Activated T-cell treated with anti-CD3 and anti-CD28 coated beads for 4 hours (primary cell): ENCODE measurements around the gene TNFRSF12A.

Experiments
- DNase-seq: peaks from one replicate; pipeline ENCODE4 v3.0.0-alpha.2; 2020

The TNFRSF12A gene

DNA sequence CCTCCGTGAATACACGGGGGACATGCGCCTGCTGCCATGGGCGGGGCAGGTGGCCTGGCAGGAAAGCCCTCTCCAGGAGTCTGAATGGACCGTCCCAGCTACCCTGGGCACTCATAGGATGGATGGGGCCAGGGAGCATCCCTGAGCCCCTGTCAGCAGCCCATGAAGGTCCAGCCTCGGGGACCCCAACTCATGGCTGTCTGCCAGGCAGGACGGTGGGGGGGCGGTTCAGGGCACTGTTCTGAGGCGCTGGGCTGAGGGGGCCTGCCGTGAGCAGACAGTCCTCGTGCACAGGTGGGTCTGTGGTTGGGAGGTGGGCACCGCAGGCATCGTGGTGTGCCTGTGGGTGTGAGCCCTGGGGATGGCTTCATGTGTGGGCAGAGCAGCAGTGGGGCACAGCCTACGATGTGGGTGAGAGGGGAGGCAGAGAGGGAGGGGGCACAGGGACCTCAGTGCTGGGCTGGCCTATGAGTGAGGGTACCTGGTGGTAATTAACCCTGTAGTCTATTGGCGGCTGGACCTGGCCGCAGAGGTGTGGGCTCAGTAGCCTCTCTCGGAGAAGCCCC, 33.5 kb upstream of the TNFRSF12A start:
- DNase-seq, result no peak

DNA sequence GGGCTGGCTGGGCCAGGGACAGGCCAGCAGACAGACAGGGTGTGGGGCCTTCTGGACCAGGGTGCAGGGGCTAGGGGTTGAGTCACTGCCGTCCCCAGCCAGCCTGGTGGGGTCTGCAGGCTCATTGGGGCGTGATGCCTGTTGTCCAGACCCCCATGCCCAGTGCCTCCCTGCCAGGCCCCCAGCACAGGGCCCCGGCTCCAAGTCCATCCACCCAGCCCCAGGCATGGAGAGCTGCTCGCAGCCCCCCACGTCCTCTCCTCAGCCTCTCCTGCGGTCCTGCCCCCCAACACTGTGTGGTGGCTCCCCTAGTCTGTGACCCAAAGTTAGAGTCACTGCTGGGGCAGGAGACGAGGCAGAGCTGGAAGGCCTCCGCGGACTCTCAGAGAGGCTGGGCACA, 32.9 kb upstream of the TNFRSF12A start:
- no peak for DNase-seq

DNA sequence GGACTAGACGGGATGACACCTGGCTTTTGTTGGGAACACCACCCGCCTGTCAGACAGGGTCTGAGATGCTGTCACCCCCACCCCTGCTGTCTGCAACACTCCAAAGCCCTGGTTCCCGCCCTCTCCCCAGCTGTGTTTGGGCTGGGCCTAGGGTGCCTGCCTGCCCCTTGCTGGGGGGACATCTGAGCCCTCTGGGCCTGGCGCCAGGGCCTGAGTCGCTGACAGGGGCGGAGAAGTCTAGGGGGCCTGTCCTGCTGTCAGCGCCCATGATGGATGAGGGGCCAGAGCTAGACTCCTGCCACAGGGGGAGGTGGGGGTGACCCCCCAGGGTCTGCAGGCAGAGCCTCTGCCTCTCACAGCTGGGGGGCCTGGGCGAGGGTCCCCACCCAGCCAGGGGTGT, 32.3 kb upstream of the TNFRSF12A start:
- DNase-seq, result no peak

DNA sequence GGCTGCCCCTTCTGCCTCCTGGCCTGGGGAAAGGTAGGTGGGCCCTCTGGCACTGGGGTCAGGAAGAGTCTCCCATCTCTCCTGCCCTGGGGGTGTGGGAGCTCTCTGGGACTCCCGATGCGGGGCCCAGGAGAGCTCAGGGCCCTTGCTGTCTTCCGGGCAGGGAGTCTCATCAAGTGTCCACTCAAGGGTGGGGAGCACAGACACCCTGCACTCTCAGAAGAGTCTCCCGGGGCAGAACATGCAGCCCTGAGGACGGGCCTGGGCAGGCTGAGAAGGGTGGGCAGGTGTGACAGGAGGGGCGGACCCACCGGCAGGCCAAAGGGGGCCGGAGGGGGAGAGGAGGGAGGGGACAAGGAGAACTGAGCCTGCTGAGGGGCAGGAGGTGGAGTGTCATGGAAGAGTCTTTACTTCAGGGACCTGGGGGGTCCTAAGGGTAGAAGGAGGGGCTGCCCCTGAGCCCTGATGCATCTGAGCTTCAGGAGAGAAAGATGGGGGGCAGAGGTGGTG, 31.5 kb upstream of the TNFRSF12A start:
- no peak for DNase-seq

DNA sequence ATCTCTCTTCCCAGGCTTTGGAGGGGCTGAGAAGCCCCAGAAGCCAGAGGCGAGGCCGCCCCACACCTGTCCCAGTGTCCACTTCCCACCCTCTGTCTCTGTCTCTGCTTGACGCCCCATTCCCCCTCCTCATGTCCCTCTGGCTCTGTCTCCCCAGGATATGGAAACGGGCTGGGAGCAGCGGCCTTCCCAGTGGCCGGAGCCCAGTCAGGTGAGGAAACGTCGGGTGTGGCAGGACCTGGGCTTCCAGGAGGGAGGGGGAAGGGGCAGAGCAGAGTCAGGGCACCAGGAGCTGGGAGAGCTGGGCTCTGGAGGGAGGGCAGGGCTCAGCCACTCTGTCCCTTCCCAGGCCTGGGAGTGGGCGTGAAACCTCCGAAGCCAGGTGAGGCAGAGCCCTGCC, 29.3 kb upstream of the TNFRSF12A start:
- DNase-seq, result no peak

DNA sequence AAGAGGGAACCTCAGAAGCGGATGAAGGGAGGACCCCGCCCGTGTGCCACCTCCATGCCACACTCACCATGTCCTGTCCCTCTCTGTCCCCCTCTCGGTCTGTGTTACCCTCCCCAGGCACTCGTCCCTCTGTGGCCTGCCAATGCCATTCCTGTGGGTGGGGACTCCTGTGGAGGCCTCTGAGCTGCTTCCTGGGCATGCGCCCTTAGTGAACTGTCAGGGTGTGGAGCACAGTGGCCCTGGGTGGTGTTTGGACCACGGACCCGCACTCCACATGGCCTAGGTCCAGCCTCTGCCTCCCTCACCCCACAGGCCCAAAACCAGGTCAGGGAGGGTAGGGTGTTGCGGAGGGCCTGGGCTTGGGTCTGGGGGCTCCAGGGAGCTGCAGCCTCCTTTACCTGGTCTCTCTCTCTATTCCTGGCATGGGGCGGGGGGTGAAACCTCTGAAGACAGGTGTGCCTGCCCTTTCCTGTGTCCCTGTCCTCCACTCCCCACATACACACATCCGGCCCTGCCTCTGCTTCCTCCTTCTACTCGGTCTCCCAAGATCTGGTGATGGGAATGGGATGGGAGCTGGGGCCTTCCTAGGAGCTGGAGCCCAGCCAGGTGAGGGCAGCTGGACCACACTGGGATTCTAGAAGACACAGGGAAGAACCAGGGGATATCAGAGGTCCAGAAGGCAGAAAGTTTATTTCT, 28.5 kb upstream of the TNFRSF12A start:
- no peak for DNase-seq

DNA sequence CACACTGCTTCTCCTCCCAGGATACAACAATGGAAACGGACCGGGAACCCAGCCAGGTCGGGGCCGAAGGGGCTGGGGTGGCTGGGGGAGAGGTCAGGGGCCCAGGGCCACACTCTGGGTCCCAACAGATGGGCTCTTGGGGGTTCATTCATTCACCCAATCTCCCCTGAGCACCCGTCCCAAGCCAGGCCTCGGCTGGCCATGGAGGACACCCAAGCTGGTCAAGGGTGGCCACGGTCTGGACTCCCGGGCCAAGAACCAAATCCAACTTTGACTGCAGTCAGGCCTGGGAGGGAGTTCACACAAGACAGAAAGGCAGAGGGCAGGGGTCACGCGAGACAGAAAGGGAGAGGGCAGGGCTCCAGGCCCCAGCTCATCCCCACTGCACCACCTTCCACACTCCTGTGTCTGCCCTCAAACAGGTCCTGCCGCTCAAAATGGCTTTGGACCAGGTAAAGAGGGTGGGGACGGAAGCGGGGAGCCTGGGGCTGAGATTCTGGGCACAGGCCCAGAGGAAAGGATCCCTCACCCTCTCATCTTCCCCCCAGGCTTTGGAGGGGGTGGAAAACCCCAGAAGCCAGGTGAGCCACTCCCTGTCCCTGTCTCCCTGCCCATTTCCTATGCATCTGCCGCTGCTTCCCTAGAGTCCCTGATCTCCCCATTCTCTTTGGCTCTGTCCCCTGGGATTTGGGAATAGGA, 27.6 kb upstream of the TNFRSF12A start:
- DNase-seq, result no peak

DNA sequence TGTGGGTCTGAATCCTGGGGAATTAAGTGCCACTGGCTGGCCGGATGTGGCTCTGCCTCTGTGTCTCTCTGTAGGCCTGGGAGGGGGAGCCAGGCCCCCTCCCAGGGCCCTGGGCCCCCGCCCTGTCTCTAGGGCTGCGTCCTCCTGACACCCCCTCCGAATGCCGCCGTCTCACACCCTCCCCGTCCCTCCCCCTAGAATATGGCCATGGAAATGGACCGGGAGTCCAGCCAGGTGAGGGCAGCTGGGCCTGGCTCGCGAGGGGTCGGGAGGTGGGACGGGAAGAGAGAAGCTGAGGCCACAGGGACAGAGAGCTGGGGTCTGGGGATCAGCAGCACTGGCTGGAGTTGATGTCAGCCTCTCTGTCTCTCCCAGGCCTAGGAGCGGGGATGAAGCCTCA, 23.9 kb upstream of the TNFRSF12A start:
- DNase-seq, result no peak

DNA sequence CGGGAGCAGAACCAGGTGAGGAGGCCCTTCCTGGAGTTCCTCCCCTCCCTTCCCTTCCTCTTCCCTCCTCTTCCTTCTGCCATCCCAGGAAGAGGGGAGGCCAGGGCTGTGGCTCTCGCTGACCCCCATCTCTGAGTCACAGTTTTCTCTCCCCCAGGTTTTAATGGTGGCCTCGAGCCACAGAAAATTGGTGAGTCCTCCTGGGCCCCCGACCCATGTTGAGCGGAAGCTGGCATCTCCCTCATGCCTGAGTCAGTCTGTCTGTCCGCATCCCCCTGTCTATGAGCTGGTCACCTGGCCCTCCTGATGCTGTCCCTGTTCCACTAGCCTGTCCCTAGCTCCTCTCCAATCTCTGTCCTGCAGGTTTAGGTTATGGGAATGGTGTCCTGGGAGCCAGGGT, 20.2 kb upstream of the TNFRSF12A start:
- DNase-seq, result no peak

DNA sequence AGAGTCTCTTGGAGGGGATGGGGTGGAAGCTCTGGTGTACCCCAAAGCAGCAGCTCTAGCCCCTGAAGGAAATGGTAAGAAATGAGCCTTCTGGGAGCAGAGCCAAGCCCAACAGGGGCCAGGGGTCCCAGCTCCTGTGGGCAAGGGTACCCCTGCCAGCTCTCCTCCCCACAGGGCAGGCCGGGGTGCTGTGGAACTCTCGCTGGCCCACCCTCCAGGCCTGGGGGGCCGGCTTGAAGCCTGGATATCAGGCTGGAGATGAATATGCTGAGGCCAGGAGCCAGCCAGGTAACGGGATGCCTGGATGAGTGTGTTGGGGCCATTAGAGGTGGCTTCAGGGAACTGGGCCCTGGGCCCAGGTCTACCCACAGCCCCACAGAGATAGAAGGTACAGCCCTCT, 19.6 kb upstream of the TNFRSF12A start:
- DNase-seq, result no peak

DNA sequence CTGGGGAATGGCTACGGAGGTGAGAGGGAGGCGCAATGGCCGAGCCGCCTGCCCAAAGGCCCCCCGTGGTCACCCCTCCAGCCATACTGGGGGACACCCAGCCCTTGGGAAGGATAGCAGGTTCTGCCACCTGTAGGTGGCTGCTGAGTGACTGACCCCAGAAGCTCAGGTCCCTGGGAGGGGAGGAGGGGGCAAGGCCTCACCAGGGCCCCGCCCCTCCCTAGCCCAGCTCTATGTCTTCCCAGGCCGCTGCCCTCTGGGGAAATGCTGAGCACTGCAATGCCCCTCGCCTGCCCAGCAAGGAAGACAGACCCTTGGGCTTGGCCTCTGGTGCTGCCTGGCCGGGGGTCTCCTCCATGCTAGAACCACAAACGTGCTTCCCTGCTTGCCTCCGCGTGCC, 18.9 kb upstream of the TNFRSF12A start:
- no peak for DNase-seq

DNA sequence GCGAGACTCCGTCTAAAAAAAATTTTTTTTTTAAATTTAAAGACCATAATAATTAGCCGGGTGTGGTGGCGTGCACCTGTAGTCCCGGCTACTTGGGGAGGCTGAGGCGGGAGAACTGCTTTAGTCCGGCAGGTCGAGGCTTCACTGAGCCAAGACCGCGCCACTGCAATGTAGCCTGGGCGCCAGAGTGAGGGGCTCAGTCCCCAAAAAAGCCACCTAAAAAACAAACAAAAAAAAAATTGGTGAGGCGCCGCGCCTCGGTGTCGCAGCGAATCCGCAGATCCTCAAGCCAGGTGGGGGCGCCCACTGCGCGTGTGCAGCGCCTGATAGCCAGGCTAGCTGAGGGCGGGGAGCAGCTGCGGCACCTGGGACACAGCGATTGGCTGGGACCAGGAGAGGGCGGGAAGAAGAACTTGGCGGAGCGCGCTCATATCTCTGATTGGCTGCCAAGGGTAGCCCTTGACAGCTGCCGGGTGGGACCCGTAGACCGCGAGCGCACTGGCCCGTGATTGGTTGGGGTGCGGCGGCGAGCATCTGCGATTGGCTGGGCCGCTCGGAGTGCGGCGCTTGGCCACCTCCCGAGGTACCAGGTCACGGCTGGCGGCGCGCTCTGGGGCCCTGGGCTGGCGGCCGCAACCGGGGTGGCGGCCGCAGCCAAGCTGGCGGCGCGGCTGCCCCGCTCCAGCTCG, 16.4 kb upstream of the TNFRSF12A start:
- DNase-seq, result peak; percentile 88

DNA sequence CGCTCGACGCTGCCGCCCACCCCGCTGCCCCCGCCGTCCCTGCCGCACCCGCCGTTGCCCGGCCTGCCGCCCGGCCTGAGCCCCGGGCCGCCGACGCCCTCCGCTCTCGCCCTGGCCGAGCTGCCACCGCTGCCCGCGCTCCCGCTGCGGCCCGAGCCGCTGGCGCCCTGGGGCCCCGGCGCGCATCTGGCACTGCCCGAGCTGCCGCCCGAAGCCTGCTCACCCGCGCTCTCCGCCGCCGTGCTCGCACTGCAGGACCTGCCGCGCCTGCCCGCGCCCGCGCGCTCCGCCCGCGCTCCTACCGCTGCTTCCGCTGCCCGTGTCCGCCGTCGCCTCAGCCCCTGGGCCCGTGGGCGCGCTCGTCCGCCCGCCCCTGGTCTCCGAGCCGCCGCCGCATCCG, 15.8 kb upstream of the TNFRSF12A start:
- DNase-seq, result no peak

DNA sequence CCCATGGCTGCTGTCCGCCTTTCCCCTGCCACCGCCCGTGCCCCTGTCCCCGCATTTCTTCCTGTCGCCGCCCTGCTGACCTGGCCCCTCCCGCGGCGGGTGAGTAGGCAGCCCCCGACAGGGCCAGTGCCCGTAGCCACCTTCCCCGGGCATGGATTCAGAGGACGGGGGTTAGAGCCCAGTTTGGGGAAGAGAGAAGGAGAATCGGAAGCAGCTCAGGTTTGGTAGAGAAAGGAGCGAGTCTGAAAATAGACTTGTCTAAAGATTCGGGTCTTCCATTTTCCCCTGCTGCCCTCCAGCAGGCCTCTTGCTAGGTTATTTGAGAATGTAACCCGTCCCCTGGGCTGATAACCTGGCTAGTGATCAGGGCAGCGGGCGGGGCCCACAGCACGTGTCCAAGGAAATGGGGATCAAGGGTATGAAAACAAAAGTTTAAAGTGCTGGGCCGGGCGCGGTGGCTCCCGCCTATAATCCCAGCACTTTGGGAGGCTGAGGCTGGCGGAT, 15.3 kb upstream of the TNFRSF12A start:
- no peak for DNase-seq

DNA sequence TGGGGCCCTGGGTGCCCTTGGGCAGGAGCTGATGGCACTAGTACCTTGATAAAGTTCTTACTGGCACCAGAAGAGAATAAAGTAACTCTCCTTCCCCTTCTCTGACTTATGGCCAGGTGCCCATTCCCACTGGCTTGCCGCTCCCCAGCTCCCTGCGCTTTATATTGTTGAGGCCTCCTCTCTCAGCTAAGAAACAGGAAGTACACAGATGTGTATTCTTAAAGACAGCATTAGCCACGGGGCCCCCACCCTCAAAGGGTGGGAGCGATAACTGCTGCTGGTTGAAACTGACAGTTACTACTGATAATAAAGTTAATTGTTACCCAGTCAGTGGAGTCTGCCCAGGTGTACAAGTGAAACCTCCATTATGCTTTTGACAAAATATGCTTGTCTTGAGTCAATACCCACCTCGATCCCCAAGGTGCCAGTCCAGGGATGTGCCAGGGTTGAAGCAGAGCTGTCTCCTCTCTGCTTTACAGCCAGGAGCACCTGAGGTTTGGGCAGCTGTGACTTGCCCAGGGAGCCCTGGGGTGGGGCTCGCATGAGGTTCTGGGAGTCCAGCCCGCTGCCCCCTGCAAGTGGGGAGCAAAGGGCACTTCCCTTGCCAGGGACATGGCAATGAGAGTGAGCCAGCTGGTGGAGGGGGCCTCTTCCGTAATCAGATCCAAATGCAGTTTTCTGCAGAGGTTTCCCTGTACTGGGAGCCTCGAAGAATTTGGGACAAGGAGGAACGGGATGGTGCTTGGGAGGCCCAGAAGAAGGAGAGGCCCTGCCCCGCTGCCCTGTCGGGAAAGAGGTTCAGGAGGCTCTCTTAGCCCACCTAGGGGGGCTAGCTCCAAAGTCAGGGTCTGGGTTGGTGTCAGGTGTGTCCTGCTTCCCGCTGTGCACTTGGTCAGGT, 12.9 kb upstream of the TNFRSF12A start:
- no peak for DNase-seq

DNA sequence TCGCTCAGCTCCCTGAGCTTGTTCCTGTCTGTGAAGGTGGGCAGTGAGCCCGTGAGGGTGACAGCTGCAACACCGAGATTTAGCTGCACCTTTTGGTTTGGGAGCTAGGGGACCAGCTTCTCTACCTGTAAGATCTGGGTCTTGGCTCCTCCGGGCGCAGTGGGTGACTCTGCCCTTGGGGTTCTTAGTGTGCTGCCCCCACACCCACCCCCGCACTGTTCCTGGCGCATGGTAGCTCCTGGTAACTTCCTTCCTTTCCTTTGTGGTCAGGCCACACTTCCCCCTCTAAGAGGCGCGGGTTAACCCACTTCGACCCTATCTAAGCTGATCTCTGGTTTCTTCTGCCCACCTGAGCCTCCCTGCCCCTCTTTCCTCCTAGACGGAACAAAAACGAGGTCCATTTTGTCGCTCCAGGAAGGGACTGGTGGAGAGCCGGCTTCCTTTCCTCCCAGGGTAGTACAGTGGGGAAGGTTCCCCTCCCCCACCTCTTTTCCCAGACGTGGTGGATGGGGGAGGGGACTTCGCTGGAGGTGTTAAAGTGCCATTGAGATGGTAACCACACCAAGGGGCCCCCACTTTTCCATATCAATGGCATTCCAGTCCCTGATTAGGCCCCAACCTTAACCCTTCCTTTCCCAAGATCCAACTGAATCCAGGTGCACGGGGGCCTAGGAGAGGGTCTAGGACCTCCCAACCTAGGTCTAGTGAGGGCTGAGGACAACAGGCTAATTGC, 12.0 kb upstream of the TNFRSF12A start:
- no peak for DNase-seq

DNA sequence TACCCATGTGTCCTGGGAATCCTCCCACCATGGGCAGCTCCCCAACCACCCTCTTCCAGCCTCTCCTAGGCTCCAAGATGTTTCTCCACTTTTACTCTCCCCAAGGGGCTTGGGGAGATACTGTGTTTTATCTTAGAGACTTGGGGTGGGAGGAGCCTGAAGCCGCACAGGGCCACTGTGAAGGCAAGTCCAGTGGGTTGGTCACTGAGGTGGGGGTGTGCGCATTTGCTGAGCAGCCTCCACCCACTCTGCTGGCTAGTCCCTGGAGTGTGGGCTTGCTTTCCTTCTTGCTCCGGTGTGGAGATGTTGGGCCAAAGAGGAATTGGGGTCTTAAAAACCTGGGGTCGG, 11.5 kb upstream of the TNFRSF12A start:
- no peak for DNase-seq

DNA sequence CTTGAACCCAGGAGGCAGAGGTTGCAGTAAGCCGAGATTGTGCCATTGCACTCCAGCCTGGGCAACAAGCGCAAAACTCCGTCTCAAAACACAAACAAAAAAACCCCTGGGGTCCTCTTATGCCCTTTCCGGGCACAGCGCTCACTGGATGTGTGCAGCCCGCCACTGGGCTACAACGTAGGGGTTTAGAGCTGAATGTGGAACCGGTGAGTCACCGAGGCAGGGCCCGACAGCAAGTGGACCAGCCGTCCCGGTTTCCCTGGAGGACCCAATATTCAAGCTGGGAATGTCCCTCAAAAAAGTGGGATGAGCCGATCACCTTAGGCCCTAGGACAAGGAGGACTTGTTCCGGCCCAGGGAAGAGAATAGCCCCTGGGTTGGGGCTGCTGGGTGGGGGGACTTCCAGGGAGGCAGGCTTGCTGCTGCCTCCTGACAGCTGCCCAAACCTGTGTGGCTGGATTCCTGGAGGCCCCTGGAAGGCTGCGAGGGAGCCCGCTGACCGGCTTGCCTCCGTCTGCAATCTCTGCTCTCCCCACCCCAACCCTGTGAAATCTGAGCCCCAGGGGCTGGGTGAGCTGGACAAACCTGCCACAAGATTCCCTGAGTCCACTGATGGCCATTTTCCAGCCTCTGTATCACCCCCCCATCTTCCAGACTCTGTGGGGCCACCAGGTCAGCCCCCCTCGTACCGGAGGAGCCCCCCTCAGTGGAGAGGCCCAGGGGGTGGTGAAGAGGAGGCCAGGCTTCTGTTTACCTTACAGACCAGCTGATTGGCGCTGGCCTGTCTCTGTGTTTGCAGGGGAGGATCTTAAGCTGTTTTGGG, 10.4 kb upstream of the TNFRSF12A start:
- no peak for DNase-seq

DNA sequence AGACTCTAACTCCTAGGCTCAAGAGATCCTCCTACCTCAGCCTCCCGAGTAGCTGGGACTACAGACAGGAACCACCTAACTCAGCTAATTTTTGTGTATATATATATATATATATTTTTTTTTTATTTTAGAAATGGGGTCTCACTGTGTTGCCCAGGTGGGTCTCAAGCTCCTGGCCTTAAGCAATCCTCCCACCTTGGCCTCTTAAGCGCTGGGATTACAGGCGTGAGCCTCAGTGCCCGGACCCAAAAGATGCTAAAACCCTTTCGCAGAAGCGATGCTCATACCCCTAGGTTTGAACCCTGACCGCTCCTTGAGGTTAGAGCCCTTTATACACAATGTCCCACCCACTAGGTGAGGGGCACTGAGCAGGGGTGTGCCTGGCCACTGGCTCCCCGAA, 9.7 kb upstream of the TNFRSF12A start:
- no peak for DNase-seq

DNA sequence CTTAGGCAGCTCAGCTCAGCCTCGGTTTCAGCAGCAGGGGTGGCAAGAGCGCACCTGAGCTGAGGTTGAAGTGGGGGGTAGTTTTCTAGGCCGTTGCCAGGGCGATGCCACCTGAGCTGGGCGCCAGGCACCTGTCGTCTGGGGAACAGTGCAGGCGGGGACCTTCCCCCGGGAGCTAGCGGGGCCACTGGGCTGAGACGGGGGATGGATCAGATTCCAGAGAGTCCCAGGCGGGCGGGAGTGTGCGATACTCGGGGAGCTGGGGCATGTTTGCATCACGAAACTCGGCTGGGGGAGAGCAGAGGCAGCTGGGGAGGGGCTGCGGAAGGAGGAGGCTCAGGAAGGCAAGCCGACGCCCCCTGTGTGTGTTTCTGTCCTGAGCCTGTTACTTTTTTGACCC, 7.9 kb upstream of the TNFRSF12A start:
- no peak for DNase-seq
